ENCODE results near the gene OR9A4.

Gene OR9A4

DNA sequence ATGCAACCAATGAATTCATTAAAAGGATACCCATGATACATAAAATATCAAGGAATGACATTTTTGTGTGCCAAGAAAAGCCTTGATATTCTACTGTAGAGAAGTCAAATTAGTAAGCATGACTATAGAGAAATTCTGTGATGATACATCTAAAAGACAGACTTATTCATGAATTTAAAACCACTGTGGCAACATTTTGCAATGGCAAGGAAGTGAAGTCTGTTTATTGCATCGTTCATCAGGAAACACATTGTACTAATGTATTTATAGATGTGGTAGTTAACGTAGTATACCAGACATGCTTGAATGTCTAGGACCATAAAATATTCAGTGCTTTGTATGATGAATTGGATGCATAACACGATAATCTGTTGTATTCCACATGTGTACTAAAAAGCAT is 39.9 kb downstream of the OR9A4 start:
- peaks cover 4% of the 10 kb centered on the region for H3K4me1 Mint-ChIP-seq
- no peaks in the 10 kb centered on the region for H3K36me3 Mint-ChIP-seq
- DNase-seq (ENCODE audit: low spot score in 2 of 2) (no peak), ATAC-seq (ENCODE audit: low read depth) (no peak)
- H3K9me3 Mint-ChIP-seq, result no peaks in the 10 kb centered on the region
- no peak overlapping the region for H3K27ac Mint-ChIP-seq
- H3K27me3 Mint-ChIP-seq, result peaks cover 2% of the 10 kb centered on the region
- H3K4me3 Mint-ChIP-seq, result no peak overlapping the region

DNA sequence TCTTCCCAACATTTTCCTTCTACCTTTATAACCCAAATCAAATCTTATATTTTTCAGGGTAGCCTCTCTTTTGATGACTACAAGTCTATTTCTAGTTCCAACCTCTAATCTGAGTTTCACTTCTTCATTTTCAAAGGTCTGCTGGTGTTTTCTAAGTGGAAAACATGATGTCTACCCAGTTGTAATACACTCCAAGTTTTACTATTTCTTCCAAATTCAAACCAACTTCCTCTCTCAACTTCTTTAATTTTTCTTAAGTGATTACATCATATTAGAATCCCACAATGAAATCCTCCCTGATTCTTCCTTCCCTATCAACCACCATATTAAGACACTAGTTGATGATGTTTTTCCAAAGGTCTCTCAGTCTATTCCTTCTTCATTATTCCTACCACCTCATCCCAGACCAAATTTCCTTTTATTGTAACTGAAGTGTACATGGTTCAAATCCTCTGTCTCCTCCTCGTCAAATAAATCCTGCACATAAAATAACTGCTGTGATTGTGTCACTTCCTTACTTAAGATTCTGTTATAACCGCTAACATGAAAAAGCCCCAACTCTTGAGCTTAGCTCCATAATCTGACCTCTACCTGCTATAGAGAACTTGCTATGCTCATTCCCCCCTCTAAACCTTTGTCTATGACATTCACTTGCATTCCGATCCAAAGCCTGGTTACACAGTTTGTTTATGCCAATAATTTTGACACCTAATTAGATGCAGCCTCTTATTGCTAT is 44.7 kb downstream of the OR9A4 start:
- no peaks in the 10 kb centered on the region for H3K9me3 Mint-ChIP-seq
- peak; percentile 62 for ATAC-seq (ENCODE audit: low read depth)
- no peak overlapping the region for H3K27ac Mint-ChIP-seq

More for the DNA sequence above, 44.7 kb downstream of the OR9A4 start:
- H3K27me3 Mint-ChIP-seq, result no peaks in the 10 kb centered on the region
- H3K4me1 Mint-ChIP-seq, result peaks cover 6% of the 10 kb centered on the region
- no peak for DNase-seq (ENCODE audit: low spot score in 2 of 2)
- H3K4me3 Mint-ChIP-seq, result no peak overlapping the region
- no peaks in the 10 kb centered on the region for H3K36me3 Mint-ChIP-seq

Data from memory B cell (primary cell).